ENCODE results near the gene TNFSF13. TPM values are rescaled to one million over a fixed set of nuclear protein-coding genes. Genes with fewer than 3 reads are reported as not detected.

The TNFSF13 gene
- total and polyA plus RNA-seq, 12 donors = 1.00 to 75.2 (median 40.0) TPM

GRCh38 chr17:7575481-7575883, 16.9 kb downstream of the TNFSF13 start:
- peak overlapping the region in 3 of 5 donors; percentile 13 to 100 (median 99) for H3K27ac ChIP-seq
- peaks cover 34 to 69% of the 10 kb centered on the region in 2 donors for H3K4me1 ChIP-seq (replicated peaks in 1 of 2)

DNA sequence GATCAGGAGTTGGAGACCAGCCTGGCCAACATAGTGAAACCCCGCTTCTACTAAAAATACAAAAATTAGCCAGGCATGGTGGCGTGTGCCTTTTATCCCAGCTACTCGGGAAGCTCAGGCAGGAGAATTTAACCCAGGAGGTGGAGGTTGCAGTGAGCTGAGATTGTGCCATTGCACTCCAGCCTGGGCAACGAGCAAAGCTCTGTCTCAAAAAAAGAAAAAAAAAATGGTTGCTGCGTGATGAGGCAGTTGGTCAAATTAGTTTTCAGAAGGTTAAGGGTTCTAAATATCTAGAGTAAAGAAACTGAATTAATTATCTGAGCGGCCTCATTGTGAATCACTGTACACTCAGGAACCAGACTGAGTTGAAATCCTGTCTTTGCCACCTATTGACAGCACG, 17.4 kb downstream of the TNFSF13 start:
- 57 to 67% (median 62%) methylated on average over 7 of the region's 7 CpGs for WGBS, 4 donors
- no peak for TF ChIP-seq POLR2A (IDR thresholded peaks at IDR 0.05)
- TF ChIP-seq, protein P1, sequence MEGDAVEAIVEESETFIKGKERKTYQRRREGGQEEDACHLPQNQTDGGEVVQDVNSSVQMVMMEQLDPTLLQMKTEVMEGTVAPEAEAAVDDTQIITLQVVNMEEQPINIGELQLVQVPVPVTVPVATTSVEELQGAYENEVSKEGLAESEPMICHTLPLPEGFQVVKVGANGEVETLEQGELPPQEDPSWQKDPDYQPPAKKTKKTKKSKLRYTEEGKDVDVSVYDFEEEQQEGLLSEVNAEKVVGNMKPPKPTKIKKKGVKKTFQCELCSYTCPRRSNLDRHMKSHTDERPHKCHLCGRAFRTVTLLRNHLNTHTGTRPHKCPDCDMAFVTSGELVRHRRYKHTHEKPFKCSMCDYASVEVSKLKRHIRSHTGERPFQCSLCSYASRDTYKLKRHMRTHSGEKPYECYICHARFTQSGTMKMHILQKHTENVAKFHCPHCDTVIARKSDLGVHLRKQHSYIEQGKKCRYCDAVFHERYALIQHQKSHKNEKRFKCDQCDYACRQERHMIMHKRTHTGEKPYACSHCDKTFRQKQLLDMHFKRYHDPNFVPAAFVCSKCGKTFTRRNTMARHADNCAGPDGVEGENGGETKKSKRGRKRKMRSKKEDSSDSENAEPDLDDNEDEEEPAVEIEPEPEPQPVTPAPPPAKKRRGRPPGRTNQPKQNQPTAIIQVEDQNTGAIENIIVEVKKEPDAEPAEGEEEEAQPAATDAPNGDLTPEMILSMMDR (IDR thresholded peaks at IDR 0.05) = no peak
- Histone ChIP-seq H3K36me3 (replicated peaks in 1 of 2) (peaks cover 0 to 58% of the 10 kb centered on the region in 2 donors), H3K4me3 (no peak overlapping the region), H3K27ac (peak overlapping the region in 2 of 5 donors; percentile 99 to 100), H3K27me3 (no peaks in the 10 kb centered on the region), H3K9me3 (replicated peaks in 1 of 3) (no peaks in the 10 kb centered on the region), H3K4me1 (replicated peaks in 1 of 2) (peaks cover 34 to 71% of the 10 kb centered on the region in 2 donors)
- DNase-seq = no peak
- intact Hi-C loops (cut with DNase I) = no loop called here

More at GRCh38 chr17:7575481-7575883, 16.9 kb downstream of the TNFSF13 start:
- peak in 1 of 7 donors; percentile 5 for DNase-seq
- 42 to 50% (median 48%) methylated on average over 1 of the region's 1 CpG for WGBS, 4 donors
- Histone ChIP-seq H3K4me3 (peak overlapping the region in 1 of 4 donors; percentile 98), H3K27me3 (no peaks in the 10 kb centered on the region), H3K36me3 (replicated peaks in 1 of 2) (peaks cover 0 to 63% of the 10 kb centered on the region in 2 donors), H3K9me3 (replicated peaks in 1 of 3) (no peaks in the 10 kb centered on the region)
- TF ChIP-seq POLR2A (IDR thresholded peaks at IDR 0.05) = no peak
- TF ChIP-seq, protein P1 (IDR thresholded peaks at IDR 0.05) = no peak
- intact Hi-C loops (cut with DNase I) = no loop called here

GRCh38 chr17:7576432-7576937, 17.9 kb downstream of the TNFSF13 start:
- TF ChIP-seq, protein P1 (IDR thresholded peaks at IDR 0.05) = no peak
- TF ChIP-seq POLR2A (IDR thresholded peaks at IDR 0.05) = no peak
- intact Hi-C loops (cut with DNase I) = no loop called here
- peaks cover 34 to 71% of the 10 kb centered on the region in 2 donors for H3K4me1 ChIP-seq (replicated peaks in 1 of 2)
- H3K27me3 ChIP-seq = no peaks in the 10 kb centered on the region
- H3K4me3 ChIP-seq = no peak overlapping the region
- peaks cover 0 to 53% of the 10 kb centered on the region in 2 donors for H3K36me3 ChIP-seq (replicated peaks in 1 of 2)
- peak overlapping the region in 1 of 5 donors; percentile 96 for H3K27ac ChIP-seq
- no peaks in the 10 kb centered on the region for H3K9me3 ChIP-seq (replicated peaks in 1 of 3)
- WGBS, 4 donors = 68 to 78% (median 71%) methylated on average over 5 to 14 of the region's 14 CpGs
- DNase-seq = no peak

GRCh38 chr17:7577327-7578199, 19.0 kb downstream of the TNFSF13 start:
- peak in 1 of 7 donors; percentile 16 for DNase-seq
- Histone ChIP-seq H3K9me3 (replicated peaks in 1 of 3) (no peaks in the 10 kb centered on the region), H3K27me3 (no peaks in the 10 kb centered on the region), H3K27ac (peak overlapping the region in 2 of 5 donors; percentile 45 to 96), H3K4me1 (replicated peaks in 1 of 2) (peaks cover 37 to 73% of the 10 kb centered on the region in 2 donors), H3K4me3 (no peak overlapping the region), H3K36me3 (replicated peaks in 1 of 2) (peaks cover 0 to 53% of the 10 kb centered on the region in 2 donors)
- intact Hi-C loops (cut with DNase I) = no loop called here
- 71 to 77% (median 72%) methylated on average over 15 to 17 of the region's 17 CpGs for WGBS, 4 donors
- TF ChIP-seq, protein P1 (IDR thresholded peaks at IDR 0.05) = peak in 1 of 6 experiments; percentile 5
- TF ChIP-seq POLR2A (IDR thresholded peaks at IDR 0.05) = peak in 1 of 2 donors; percentile 13
